K562 (cell line): ENCODE measurements around the gene ATP5ME. TPM values are rescaled to one million over a fixed set of nuclear protein-coding genes. Genes with fewer than 3 reads are reported as not detected.
A peak's percentile ranks its signal among the peaks of the same experiment; 100 is the strongest.

Experiments used
- CBFA2T2 ChIP-seq: fragments of 450-650 bp; conservative IDR thresholded peaks from 2 replicates; pipeline ENCODE4 v1.6.1; 2017; ENCODE audit warnings: mild to moderate bottlenecking
- ESRRB ChIP-seq: fragments of 250-450 bp; sonication (Bioruptor Pico); IDR thresholded peaks from 2 replicates; pipeline ENCODE4 v1.5.0; 2020; ENCODE audit warnings: mild to moderate bottlenecking, moderate library complexity, borderline replicate concordance
- FOXA3 ChIP-seq, 2 experiments: fragments of 450-650 bp in 1 of 2; sonication (generic) in 1 of 2; formaldehyde crosslinking; IDR thresholded peaks in 1 of 2; conservative IDR thresholded peaks in 1 of 2; 2 replicates each; pipeline versions ENCODE4 v1.4.0 to v1.8.0; 2020 to 2022; ENCODE audit warnings: mild to moderate bottlenecking in 2 of 2, missing genetic modification reagents in 1 of 2
- HDAC6 ChIP-seq: IDR thresholded peaks from 2 replicates; pipeline ENCODE4 v1.6.1; 2012; ENCODE audit warnings: low read depth, mild to moderate bottlenecking, control low read depth, inconsistent platforms, low read length, moderate library complexity
- IRF2 ChIP-seq: sonication (generic); formaldehyde crosslinking; IDR thresholded peaks from 2 replicates; pipeline ENCODE4 v1.8.1; 2022; ENCODE audit warnings: mild to moderate bottlenecking, missing genetic modification reagents
- KHSRP ChIP-seq: fragments of 450-650 bp; IDR thresholded peaks from 2 replicates; pipeline ENCODE4 v1.6.1; 2017
- NCOR1 ChIP-seq: fragments of 450-650 bp; IDR thresholded peaks from 2 replicates; pipeline ENCODE4 v1.6.1; 2016; ENCODE audit warnings: mild to moderate bottlenecking, moderate library complexity
- PHF20 ChIP-seq: fragments of 450-650 bp; IDR thresholded peaks from 2 replicates; pipeline ENCODE4 v1.6.1; 2018; ENCODE audit not compliant: partially characterized antibody
- POLR2AphosphoS2 ChIP-seq: IDR thresholded peaks from 2 replicates; pipeline ENCODE4 v1.6.1; 2012; ENCODE audit warnings: low read length, improper control_type of control experiment
- SIN3B ChIP-seq: fragments of 450-650 bp; IDR thresholded peaks from 2 replicates; pipeline ENCODE4 v1.6.1; 2017; ENCODE audit warnings: low read depth, mild to moderate bottlenecking, moderate library complexity
- SIX5 ChIP-seq, 2 experiments: IDR thresholded peaks; 2 replicates each; pipeline ENCODE4 v1.6.1; 2011; ENCODE audit warnings: low read length in 2 of 2, borderline replicate concordance in 1 of 2, low read depth in 1 of 2, mild to moderate bottlenecking in 1 of 2, moderate library complexity in 1 of 2; ENCODE audit not compliant: insufficient read depth in 1 of 2
- polyA plus RNA-seq, 8 experiments: library from polyadenylated mRNA; depleted of rRNA in 4 of 8; stranded (reverse) in 5 of 8; unstranded in 3 of 8; fragments of >200 nt; fragmentation: Nextera tagmentation in 2 of 8; fragmentation: Illumina TruSeq in 1 of 8; extraction: Ambion mirVana in 2 of 8; extraction: Trizol in 1 of 8; gene quantifications; 2 replicates each; pipeline versions ENCODE4 v1.2.1 to v1.2.3, GENCODE V29; 2011 to 2014; ENCODE audit warnings: inconsistent platforms in 1 of 8, missing spikeins in 1 of 8
- total RNA-seq, 7 experiments: library from RNA; depleted of rRNA in 6 of 7; stranded (reverse); fragments of >200 nt in 6 of 7; fragmentation: Illumina TruSeq in 2 of 7; extraction: Trizol in 2 of 7; gene quantifications; 2 replicates each; pipeline versions ENCODE4 v1.2.1 to v1.2.3, GENCODE V29; 2011 to 2021; ENCODE audit warnings: low replicate concordance in 1 of 7
- TF ChIP-seq, protein P1 (sequence below): sonication (generic); formaldehyde crosslinking; IDR thresholded peaks from 2 replicates; pipeline ENCODE4 v1.8.0; 2022; ENCODE audit warnings: mild to moderate bottlenecking, missing genetic modification reagents, borderline replicate concordance
- TF ChIP-seq, protein P2 (sequence below): fragments of 250-450 bp; sonication (Bioruptor Pico); IDR thresholded peaks from 2 replicates; pipeline ENCODE4 v1.4.0; 2020; ENCODE audit warnings: borderline replicate concordance
- TF ChIP-seq, protein P3 (sequence below): sonication (generic); formaldehyde crosslinking; IDR thresholded peaks from 2 replicates; pipeline ENCODE4 v1.8.0; 2022; ENCODE audit warnings: missing genetic modification reagents, mild to moderate bottlenecking, moderate library complexity, borderline replicate concordance
- TF ChIP-seq, protein P4 (sequence below): fragments of 450-650 bp; IDR thresholded peaks from one replicate; pipeline ENCODE4 v1.6.1; 2018; ENCODE audit warnings: mild to moderate bottlenecking, moderate library complexity; ENCODE audit not compliant: partially characterized antibody
- TF ChIP-seq, protein P5 (sequence below): fragments of 250-450 bp; sonication (Bioruptor Pico); IDR thresholded peaks from 2 replicates; pipeline ENCODE4 v1.8.0; 2022; ENCODE audit warnings: inconsistent platforms

The ATP5ME gene
- total and polyA plus RNA-seq, 9 of the 15 experiments (the other 6 are each of a cell fraction or from before 2014, with no cell fraction given): 509 to 2,480 (median 887) TPM

DNA sequence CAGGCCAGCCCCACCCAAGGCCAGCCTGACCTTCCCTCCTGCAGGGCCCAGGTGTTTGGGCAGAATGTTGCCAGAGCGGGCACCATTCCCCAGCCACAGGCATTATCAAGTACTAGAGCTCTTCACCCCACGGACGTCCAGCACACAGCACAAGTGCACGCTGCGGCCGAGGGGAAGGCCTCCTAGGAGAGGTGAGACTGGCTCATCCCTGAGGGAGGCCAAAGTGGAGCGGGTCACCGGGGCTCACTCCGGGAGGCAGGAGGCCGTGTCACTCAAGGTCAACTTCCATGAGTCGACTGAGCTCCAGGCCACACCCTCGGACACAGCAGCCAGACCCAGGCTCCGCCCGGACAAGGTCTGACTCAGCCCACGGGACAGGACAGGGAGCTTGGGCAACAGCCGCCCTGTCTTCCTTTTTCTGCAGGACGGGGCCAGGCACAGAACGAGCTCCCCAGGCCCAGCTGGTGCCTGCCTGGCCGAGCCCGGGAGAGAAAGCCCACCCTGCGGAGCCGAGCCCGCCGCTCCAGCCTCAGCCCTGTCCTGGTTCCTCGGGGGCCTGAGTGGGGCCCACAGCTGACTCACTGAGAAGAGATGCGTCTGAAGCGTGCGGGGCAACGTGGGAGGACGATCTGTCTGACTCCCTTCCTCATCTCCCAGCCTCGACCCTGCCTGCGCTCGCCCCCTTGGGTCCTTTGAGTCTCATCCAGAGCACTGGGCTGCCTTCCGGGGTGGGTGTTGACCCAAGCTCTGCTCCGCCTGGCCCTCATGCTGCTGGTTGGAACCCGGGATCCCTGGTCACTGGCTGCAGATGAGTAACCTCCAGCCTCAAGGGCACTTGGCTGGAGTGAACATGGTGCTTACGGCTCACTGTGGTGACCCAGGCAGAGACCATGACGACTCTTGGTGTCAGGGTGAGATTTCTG, 13.2 kb upstream of the ATP5ME start (continued):
- TF ChIP-seq FOXA3 (CRISPR knock-in tag; conservative IDR thresholded peaks at IDR 0.05 in 1 of 2, IDR thresholded peaks at IDR 0.05 in 1 of 2) (no peak), ESRRB (CRISPR knock-in tag) (no peak), NCOR1 (peak; percentile 41; the same call in 1 of the 2 replicates), IRF2 (CRISPR knock-in tag) (no peak), SIN3B (no peak), SIX5 (IDR thresholded peaks at IDR 0.05; ENCODE audit: borderline replicate concordance in 1 of 2, insufficient read depth in 1 of 2, low read depth in 1 of 2, low read length in 2 of 2) (no peak), KHSRP (no peak), HDAC6 (no peak), CBFA2T2 (no peak), PHF20 (no peak), POLR2AphosphoS2 (no peak)
- TF ChIP-seq, protein P1, sequence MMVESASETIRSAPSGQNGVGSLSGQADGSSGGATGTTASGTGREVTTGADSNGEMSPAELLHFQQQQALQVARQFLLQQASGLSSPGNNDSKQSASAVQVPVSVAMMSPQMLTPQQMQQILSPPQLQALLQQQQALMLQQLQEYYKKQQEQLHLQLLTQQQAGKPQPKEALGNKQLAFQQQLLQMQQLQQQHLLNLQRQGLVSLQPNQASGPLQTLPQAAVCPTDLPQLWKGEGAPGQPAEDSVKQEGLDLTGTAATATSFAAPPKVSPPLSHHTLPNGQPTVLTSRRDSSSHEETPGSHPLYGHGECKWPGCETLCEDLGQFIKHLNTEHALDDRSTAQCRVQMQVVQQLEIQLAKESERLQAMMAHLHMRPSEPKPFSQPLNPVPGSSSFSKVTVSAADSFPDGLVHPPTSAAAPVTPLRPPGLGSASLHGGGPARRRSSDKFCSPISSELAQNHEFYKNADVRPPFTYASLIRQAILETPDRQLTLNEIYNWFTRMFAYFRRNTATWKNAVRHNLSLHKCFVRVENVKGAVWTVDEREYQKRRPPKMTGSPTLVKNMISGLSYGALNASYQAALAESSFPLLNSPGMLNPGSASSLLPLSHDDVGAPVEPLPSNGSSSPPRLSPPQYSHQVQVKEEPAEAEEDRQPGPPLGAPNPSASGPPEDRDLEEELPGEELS (CRISPR knock-in tag): peak; percentile 48; the same call in 1 of the 2 replicates
- TF ChIP-seq, protein P2, sequence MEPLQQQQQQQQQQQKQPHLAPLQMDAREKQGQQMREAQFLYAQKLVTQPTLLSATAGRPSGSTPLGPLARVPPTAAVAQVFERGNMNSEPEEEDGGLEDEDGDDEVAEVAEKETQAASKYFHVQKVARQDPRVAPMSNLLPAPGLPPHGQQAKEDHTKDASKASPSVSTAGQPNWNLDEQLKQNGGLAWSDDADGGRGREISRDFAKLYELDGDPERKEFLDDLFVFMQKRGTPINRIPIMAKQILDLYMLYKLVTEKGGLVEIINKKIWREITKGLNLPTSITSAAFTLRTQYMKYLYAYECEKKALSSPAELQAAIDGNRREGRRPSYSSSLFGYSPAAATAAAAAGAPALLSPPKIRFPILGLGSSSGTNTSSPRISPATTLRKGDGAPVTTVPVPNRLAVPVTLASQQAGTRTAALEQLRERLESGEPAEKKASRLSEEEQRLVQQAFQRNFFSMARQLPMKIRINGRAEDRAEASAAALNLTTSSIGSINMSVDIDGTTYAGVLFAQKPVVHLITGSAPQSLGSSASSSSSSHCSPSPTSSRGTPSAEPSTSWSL (CRISPR knock-in tag): no peak
- TF ChIP-seq, protein P3, sequence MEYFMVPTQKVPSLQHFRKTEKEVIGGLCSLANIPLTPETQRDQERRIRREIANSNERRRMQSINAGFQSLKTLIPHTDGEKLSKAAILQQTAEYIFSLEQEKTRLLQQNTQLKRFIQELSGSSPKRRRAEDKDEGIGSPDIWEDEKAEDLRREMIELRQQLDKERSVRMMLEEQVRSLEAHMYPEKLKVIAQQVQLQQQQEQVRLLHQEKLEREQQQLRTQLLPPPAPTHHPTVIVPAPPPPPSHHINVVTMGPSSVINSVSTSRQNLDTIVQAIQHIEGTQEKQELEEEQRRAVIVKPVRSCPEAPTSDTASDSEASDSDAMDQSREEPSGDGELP (CRISPR knock-in tag): peak; percentile 90
- TF ChIP-seq, protein P4, sequence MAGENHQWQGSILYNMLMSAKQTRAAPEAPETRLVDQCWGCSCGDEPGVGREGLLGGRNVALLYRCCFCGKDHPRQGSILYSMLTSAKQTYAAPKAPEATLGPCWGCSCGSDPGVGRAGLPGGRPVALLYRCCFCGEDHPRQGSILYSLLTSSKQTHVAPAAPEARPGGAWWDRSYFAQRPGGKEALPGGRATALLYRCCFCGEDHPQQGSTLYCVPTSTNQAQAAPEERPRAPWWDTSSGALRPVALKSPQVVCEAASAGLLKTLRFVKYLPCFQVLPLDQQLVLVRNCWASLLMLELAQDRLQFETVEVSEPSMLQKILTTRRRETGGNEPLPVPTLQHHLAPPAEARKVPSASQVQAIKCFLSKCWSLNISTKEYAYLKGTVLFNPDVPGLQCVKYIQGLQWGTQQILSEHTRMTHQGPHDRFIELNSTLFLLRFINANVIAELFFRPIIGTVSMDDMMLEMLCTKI: no peak
- TF ChIP-seq, protein P5, sequence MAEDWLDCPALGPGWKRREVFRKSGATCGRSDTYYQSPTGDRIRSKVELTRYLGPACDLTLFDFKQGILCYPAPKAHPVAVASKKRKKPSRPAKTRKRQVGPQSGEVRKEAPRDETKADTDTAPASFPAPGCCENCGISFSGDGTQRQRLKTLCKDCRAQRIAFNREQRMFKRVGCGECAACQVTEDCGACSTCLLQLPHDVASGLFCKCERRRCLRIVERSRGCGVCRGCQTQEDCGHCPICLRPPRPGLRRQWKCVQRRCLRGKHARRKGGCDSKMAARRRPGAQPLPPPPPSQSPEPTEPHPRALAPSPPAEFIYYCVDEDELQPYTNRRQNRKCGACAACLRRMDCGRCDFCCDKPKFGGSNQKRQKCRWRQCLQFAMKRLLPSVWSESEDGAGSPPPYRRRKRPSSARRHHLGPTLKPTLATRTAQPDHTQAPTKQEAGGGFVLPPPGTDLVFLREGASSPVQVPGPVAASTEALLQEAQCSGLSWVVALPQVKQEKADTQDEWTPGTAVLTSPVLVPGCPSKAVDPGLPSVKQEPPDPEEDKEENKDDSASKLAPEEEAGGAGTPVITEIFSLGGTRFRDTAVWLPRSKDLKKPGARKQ (CRISPR knock-in tag): no peak
